IPS DF 4.7 (cell line): Measurements from ENCODE around the gene COG2.

Experiments used
- DNase-seq: peaks from one replicate; pipeline ENCODE4 v3.0.0-alpha.2; 2013; ENCODE audit warnings: low spot score; ENCODE audit errors: extremely low read depth

The COG2 gene

GRCh38 chr1:230642263-230642959, at the start of gene COG2:
COG2 (plus strand) TSS chr1:230642481; CDS start chr1:230642607, 126 bp downstream.
- peak; percentile 64 for DNase-seq

GRCh38 chr1:230592848-230593414, 49.4 kb upstream of the COG2 start:
- no peak for DNase-seq

- no peak for DNase-seq
Measured at GRCh38 chr1:230594214-230594773, 48.0 kb upstream of the COG2 start.

- DNase-seq: no peak
Measured at GRCh38 chr1:230595181-230595580, 47.1 kb upstream of the COG2 start.

GRCh38 chr1:230596306-230596705, 46.0 kb upstream of the COG2 start:
- no peak for DNase-seq

- DNase-seq: no peak
Measured at GRCh38 chr1:230598745-230599144, 43.5 kb upstream of the COG2 start.

GRCh38 chr1:230599926-230600656, 42.2 kb upstream of the COG2 start:
- no peak for DNase-seq

GRCh38 chr1:230600657-230601400, 41.5 kb upstream of the COG2 start:
- DNase-seq: peak; percentile 49

- DNase-seq: no peak
Measured at GRCh38 chr1:230609208-230609607, 33.1 kb upstream of the COG2 start.

- DNase-seq: no peak
Measured at GRCh38 chr1:230610589-230610988, 31.7 kb upstream of the COG2 start.

- DNase-seq: no peak
Measured at GRCh38 chr1:230611128-230611877, 31.0 kb upstream of the COG2 start.

GRCh38 chr1:230611878-230612235, 30.4 kb upstream of the COG2 start:
- no peak for DNase-seq

GRCh38 chr1:230612651-230613050, 29.6 kb upstream of the COG2 start:
- no peak for DNase-seq

- DNase-seq: no peak
Measured at GRCh38 chr1:230614121-230614520, 28.2 kb upstream of the COG2 start.

GRCh38 chr1:230618537-230618936, 23.7 kb upstream of the COG2 start:
- DNase-seq: no peak

- no peak for DNase-seq
Measured at GRCh38 chr1:230620649-230621323, 21.5 kb upstream of the COG2 start.

- DNase-seq: no peak
Measured at GRCh38 chr1:230621324-230622030, 20.8 kb upstream of the COG2 start.

- no peak for DNase-seq
Measured at GRCh38 chr1:230622151-230622550, 20.1 kb upstream of the COG2 start.

GRCh38 chr1:230624097-230624713, 18.1 kb upstream of the COG2 start:
- DNase-seq: no peak
